Testis (tissue), 5 donors: Measurements from ENCODE around the gene SSX5. TPM values are rescaled to one million over a fixed set of nuclear protein-coding genes. Genes with fewer than 3 reads are reported as not detected.
A peak's percentile ranks its signal among the peaks of the same experiment; 100 is the strongest.
"Not testable (repeated sequence)": the region's sequence is repeated elsewhere in the genome, so short reads cannot be mapped to it uniquely, and the experiment has no call there.

Experiments used
- DNase-seq: peaks from one replicate; pipeline ENCODE4 v3.0.0-alpha.2; 2019
- H3K27ac ChIP-seq, 2 donors: fragments of 200-600 bp; sonication (generic); one replicate each; pipeline ENCODE4 v1.5.1; 2019
- H3K27me3 ChIP-seq: fragments of 200-600 bp; sonication (generic); one replicate; pipeline ENCODE4 v1.5.1; 2019
- H3K36me3 ChIP-seq: fragments of 200-600 bp; sonication (generic); one replicate; pipeline ENCODE4 v1.5.1; 2017; ENCODE audit warnings: low read depth; ENCODE audit errors: missing control alignments
- H3K4me1 ChIP-seq: fragments of 200-600 bp; sonication (generic); one replicate; pipeline ENCODE4 v1.5.1; 2019
- H3K4me3 ChIP-seq, 2 donors: fragments of 200-600 bp; sonication (generic); one replicate each; pipeline ENCODE4 v1.5.1; 2017 to 2019
- H3K9me3 ChIP-seq: fragments of 200-600 bp; sonication (generic); one replicate; pipeline ENCODE4 v1.5.1; 2017
- POLR2A ChIP-seq: fragments of 450-650 bp; IDR thresholded peaks from one replicate; pipeline ENCODE4 v1.6.1; 2017; ENCODE audit warnings: antibody characterized with exemption, mild to moderate bottlenecking, moderate library complexity
- WGBS, 2 donors: methylation state at CpG; one replicate each; pipeline ENCODE4 v1.1.5; 2018; 5-methylcytosine and 5-hydroxymethylcytosine counted together
- intact Hi-C: fragments of 100-400 bp; cut with DNase I; formaldehyde crosslinking; loops from one replicate; pipeline ENCODE4 v1.15.1; 2023; ENCODE audit warnings: low total_unique reads
- long read RNA-seq, 2 donors: transcript quantifications; one replicate each; lab custom pipeline, GENCODE V29; 2026
- polyA plus RNA-seq: library from polyadenylated mRNA; stranded (reverse); fragments of 350-450 nt; fragmentation: Illumina TruSeq; extraction: RNeasy Lipid Tissue Mini Kit (QIAGEN cat#74804); gene quantifications from one replicate; pipeline ENCODE4 v1.2.3, GENCODE V29; 2014; ENCODE audit warnings: low read depth, low replicate concordance; ENCODE audit not compliant: insufficient read depth
- total RNA-seq, 2 donors: library from RNA; depleted of rRNA; stranded (reverse); fragments of >200 nt; gene quantifications; one replicate each; pipeline ENCODE4 v1.2.3, GENCODE V29; 2016
- TF ChIP-seq, protein P1 (sequence below), 3 experiments: fragments of 450-650 bp in 2 of 3; fragments of 200-600 bp in 1 of 3; sonication (generic) in 1 of 3; IDR thresholded peaks; one replicate each; pipeline ENCODE4 v1.5.1; 2016 to 2019; ENCODE audit warnings: antibody characterized with exemption in 3 of 3, mild to moderate bottlenecking in 2 of 3, moderate library complexity in 1 of 3

SSX5 gene, protein sequence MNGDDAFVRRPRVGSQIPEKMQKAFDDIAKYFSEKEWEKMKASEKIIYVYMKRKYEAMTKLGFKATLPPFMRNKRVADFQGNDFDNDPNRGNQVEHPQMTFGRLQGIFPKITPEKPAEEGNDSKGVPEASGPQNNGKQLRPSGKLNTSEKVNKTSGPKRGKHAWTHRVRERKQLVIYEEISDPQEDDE
- under 1 TPM in 1 of 2 donors, not detected in 1; 0.47 TPM for total RNA-seq
- 0.59 TPM for polyA plus RNA-seq
- long read RNA-seq, donor 1, partial matches to known transcripts, result 0 of 5 reads
- long read RNA-seq, donor 1, other reads (novel, unspliced or antisense), result 5 of 5 reads
- long read RNA-seq, donor 2, result 0 reads

DNA sequence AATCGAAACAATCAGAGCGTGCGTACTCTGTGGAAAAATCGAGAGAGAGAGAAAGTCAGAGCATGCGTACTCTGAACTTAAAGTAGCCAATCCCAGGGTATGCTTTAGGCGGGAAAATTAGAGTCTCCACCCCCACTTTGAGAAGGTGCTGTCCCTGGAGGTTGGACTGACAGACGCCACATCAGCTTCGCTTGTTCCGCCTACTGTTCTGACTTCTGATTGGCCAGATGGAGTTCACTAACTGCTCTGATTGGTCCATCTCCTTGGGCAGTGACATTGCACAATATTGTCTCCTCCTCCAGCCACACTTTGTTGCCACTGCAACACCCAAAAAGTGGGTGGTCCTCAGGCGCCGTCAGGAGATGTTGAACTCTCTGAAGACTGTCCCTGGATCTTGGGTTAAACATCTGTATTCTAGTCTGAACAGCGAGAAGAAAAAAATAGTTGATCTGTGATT is at the start of gene SSX5:
SSX5 (minus strand) TSS at position 51 of the 457 bp plus-strand sequence. CDS start 1,437 bp downstream, outside the sequence.
- intact Hi-C loops, result no loop called here
- Histone ChIP-seq H3K36me3 (no peaks in the 10 kb centered on the region), H3K4me3 (no peak within 1 kb of the TSS), H3K27me3 (no peaks in the 10 kb centered on the region), H3K4me1 (no peaks in the 10 kb centered on the region), H3K9me3 (no peaks in the 10 kb centered on the region), H3K27ac (no peak within 1 kb of the TSS)
- 61 to 69% methylated on average over 7 to 12 of the region's 12 CpGs for WGBS, 2 donors
- peak; percentile 14 for DNase-seq
- TF ChIP-seq POLR2A, result no peak

GRCh38 chrX:48224196-48224595 is 27.6 kb upstream of the SSX5 start:
- H3K27ac ChIP-seq, H3K9me3 ChIP-seq, DNase-seq, H3K4me3 ChIP-seq, intact Hi-C loops, H3K4me1 ChIP-seq, H3K27me3 ChIP-seq, H3K36me3 ChIP-seq: not testable (repeated sequence)
- WGBS, 2 donors, result 80 to 95% methylated on average over 2 to 4 of the region's 4 CpGs

GRCh38 chrX:48214341-48214740 is 17.7 kb upstream of the SSX5 start:
- H3K4me3 ChIP-seq, H3K9me3 ChIP-seq, H3K27ac ChIP-seq, H3K36me3 ChIP-seq, DNase-seq, intact Hi-C loops, H3K27me3 ChIP-seq, H3K4me1 ChIP-seq: not testable (repeated sequence)
- 45 to 50% methylated on average over 4 of the region's 4 CpGs for WGBS, 2 donors

DNA sequence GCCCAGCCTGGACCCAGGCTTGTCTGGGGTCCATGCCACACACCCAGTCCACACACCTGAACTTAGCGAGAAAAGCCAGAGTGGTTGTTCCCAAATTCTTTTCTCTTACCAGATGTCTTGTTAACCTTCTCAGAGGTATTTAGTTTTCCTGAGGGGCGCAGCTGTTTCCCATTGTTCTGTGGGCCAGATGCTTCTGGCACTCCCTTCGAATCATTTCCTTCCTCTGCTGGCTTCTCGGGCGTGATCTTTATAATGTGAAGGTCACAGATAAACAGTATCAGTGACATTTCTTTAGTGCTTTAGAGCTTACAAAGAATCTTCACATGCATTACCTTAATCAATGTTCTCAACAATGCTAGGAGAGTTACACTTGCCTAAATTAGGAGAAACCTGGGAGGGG is 6.6 kb downstream of the SSX5 start:
- H3K9me3 ChIP-seq, intact Hi-C loops, H3K36me3 ChIP-seq, DNase-seq, H3K27ac ChIP-seq, H3K27me3 ChIP-seq, H3K4me1 ChIP-seq, H3K4me3 ChIP-seq: not testable (repeated sequence)
- WGBS, 2 donors, result 40 to 44% methylated on average over 5 of the region's 5 CpGs

- H3K9me3 ChIP-seq, H3K27ac ChIP-seq, DNase-seq, H3K36me3 ChIP-seq, H3K27me3 ChIP-seq, H3K4me1 ChIP-seq, intact Hi-C loops, H3K4me3 ChIP-seq: not testable (repeated sequence)
- WGBS, 2 donors, result 73 to 79% methylated on average over 4 to 5 of the region's 5 CpGs
Observed at GRCh38 chrX:48181882-48182281, 14.7 kb downstream of the SSX5 start.

DNA sequence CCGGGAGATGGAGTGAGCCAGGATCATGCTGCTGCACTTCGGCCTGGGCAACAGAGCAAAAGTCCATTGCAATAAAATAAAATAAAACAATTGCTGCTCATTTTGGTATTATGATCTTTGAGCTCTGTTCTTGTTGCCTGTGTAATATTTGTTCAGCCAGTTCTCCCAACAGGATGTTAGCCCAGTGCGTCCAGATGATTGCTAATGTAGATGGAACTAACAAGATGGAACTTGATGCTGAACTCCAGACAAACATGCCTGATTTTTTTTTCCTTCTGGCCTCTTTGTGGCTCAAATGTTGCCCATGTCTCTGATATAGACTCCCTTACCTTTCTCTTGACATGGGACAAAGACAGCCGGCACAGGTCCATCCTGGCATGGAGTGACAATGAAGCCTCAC is 15.8 kb downstream of the SSX5 start:
- no peak for DNase-seq
- H3K4me3 ChIP-seq, result no peak overlapping the region
- no peaks in the 10 kb centered on the region for H3K36me3 ChIP-seq
- 92 to 95% methylated on average over 4 of the region's 4 CpGs for WGBS, 2 donors
- H3K27ac ChIP-seq, result no peak overlapping the region
- intact Hi-C loops, result no loop called here
- no peaks in the 10 kb centered on the region for H3K4me1 ChIP-seq
- no peak for TF ChIP-seq POLR2A
- TF ChIP-seq, protein P1, sequence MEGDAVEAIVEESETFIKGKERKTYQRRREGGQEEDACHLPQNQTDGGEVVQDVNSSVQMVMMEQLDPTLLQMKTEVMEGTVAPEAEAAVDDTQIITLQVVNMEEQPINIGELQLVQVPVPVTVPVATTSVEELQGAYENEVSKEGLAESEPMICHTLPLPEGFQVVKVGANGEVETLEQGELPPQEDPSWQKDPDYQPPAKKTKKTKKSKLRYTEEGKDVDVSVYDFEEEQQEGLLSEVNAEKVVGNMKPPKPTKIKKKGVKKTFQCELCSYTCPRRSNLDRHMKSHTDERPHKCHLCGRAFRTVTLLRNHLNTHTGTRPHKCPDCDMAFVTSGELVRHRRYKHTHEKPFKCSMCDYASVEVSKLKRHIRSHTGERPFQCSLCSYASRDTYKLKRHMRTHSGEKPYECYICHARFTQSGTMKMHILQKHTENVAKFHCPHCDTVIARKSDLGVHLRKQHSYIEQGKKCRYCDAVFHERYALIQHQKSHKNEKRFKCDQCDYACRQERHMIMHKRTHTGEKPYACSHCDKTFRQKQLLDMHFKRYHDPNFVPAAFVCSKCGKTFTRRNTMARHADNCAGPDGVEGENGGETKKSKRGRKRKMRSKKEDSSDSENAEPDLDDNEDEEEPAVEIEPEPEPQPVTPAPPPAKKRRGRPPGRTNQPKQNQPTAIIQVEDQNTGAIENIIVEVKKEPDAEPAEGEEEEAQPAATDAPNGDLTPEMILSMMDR (IDR thresholded peaks at IDR 0.05), result no peak
- no peaks in the 10 kb centered on the region for H3K27me3 ChIP-seq
- no peaks in the 10 kb centered on the region for H3K9me3 ChIP-seq

- no peaks in the 10 kb centered on the region for H3K4me1 ChIP-seq
Observed at GRCh38 chrX:48179691-48180090, 16.9 kb downstream of the SSX5 start.

DNA sequence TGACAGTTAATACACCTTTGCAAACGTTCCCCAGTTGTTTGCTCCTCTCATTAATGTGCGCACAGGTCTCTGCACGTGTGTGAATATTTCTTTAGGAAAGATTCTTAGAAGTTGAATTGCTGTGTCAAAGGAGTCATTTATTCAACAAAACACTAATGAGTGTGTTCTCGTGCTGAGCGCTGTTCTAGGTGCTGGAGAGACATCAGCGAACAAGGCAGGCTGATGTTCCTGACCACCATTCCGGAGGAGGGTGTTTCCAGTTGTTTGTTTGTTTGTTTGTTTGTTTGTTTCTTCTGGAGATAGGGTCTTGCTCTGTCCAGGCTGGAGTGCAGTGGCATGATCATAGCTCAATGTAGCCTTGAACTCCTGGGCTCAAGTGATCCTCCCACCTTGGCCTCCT is 30.3 kb downstream of the SSX5 start:
- H3K36me3 ChIP-seq, DNase-seq, H3K9me3 ChIP-seq, intact Hi-C loops, H3K27me3 ChIP-seq, H3K4me1 ChIP-seq, H3K4me3 ChIP-seq, H3K27ac ChIP-seq: not testable (repeated sequence)
- 69 to 73% methylated on average over 6 of the region's 7 CpGs for WGBS, 2 donors

More at GRCh38 chrX:48179691-48180090, 16.9 kb downstream of the SSX5 start:
- Histone ChIP-seq H3K27ac (no peak overlapping the region), H3K4me3 (no peak overlapping the region), H3K27me3 (no peaks in the 10 kb centered on the region), H3K9me3 (no peaks in the 10 kb centered on the region), H3K36me3 (no peaks in the 10 kb centered on the region)
- intact Hi-C loops, result no loop called here
- 79 to 88% methylated on average over 2 to 4 of the region's 4 CpGs for WGBS, 2 donors
- DNase-seq, result no peak
- TF ChIP-seq POLR2A, result no peak
- TF ChIP-seq, protein P1 (IDR thresholded peaks at IDR 0.05), result no peak
